SK-N-MC (cell line): Measurements from ENCODE around the gene CEP55.

Source experiments
- DNase-seq: peaks from one replicate; pipeline ENCODE4 v3.0.0-alpha.2; 2011; ENCODE audit warnings: low read depth, low spot score
- H3K27ac ChIP-seq: fragments of 200-600 bp; sonication (generic); 2 replicates; pipeline ENCODE4 v1.5.1; 2016; ENCODE audit warnings: mixed run types
- H3K36me3 ChIP-seq: fragments of 200-600 bp; sonication (generic); 2 replicates; pipeline ENCODE4 v1.6.1; 2017; ENCODE audit warnings: antibody characterized with exemption, low read length, mixed read lengths; ENCODE audit not compliant: insufficient read depth
- H3K4me3 ChIP-seq: fragments of 200-600 bp; sonication (generic); 2 replicates; pipeline ENCODE4 v1.5.1; 2016
- H3K9ac ChIP-seq: fragments of 200-600 bp; sonication (generic); 2 replicates; pipeline ENCODE4 v1.8.0; 2017; ENCODE audit warnings: mixed run types, mixed read lengths; ENCODE audit not compliant: insufficient read length
- H3K9me3 ChIP-seq: fragments of 200-600 bp; sonication (generic); 2 replicates; pipeline ENCODE4 v1.6.1; 2017; ENCODE audit warnings: low read depth, mild to moderate bottlenecking, antibody characterized with exemption, low read length, moderate library complexity, mixed read lengths
- EZH2 ChIP-seq: fragments of 200-600 bp; sonication (generic); IDR thresholded peaks from one replicate; pipeline ENCODE4 v1.6.1; 2017; ENCODE audit warnings: antibody characterized with exemption
- FOXP2 ChIP-seq: optimal IDR thresholded peaks from 2 replicates; pipeline ENCODE3; 2011; ENCODE audit warnings: mild to moderate bottlenecking, moderate library complexity; ENCODE audit not compliant: insufficient read depth; ENCODE audit errors: extremely low read length, control extremely low read depth
- POLR2AphosphoS5 ChIP-seq: IDR thresholded peaks from 2 replicates; pipeline ENCODE4 v1.6.1; 2012; ENCODE audit warnings: mild to moderate bottlenecking, low read depth, low read length, borderline replicate concordance

CEP55 gene

DNA sequence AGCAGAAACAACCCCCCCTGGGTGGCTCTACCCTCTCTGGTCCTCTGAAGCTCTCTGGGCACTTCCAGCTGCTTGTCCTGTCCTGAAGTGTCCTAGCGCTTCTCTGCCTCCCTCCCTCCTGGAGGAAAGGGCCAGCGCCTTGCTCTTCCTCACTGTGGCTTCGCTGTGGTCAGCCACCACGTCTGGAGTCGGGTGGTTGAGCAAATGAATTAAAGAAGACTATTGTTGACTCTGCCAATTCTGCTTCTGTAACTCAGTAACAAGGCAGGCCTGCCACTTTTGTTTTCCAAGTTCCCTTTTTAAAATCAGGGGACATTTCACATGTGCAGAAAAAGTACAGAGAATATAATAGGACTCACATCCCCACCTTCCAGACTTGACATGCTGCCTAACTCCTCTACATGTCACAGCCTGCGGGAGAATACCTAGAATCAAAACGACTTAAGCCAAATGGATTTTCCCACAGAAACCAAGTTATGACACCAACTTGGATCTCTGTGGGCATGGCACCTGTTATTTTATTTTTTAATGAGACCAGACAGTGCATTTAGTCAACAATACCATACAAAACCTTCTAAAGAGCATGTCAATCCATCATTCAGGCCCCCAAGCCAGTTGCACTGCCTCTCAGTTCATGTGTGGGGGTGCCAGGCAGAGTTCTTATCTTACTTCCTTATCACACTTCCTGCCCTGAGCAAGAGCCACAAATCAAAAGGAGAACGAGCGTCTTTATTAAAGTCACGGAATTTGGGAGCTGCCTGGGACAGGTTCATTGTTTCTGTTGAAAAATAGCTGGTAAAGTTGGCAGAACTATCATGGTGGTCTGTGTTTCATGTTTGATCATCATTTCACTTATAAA, 76.9 kb downstream of the CEP55 start:
- H3K36me3 ChIP-seq: no peaks in the 10 kb centered on the region
- no peak overlapping the region for H3K27ac ChIP-seq
- TF ChIP-seq EZH2 (no peak), FOXP2 (no peak), POLR2AphosphoS5 (no peak)
- no peaks in the 10 kb centered on the region for H3K9me3 ChIP-seq
- H3K9ac ChIP-seq: no peak overlapping the region
- DNase-seq: no peak
- no peak overlapping the region for H3K4me3 ChIP-seq

DNA sequence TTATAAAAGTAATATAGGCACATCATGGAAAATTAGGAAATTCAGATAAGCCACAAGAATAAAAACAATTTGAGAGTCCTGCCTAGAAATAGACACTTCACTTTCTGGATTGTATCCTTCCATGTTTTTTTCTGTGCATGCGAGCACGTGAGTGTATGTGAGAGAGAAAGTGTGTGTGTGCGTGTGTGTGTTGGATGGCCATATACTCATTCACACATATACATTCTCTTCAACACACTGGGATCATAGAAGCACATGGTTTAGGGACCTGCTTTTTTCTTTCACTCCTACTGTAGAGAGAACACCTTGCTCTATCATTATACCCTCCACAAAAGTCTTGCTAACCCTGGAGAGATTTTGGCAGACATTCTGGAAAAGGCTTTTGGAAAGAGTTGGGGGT, 77.5 kb downstream of the CEP55 start:
- DNase-seq: no peak
- H3K4me3 ChIP-seq: no peak overlapping the region
- no peak for TF ChIP-seq EZH2
- TF ChIP-seq FOXP2: no peak
- TF ChIP-seq POLR2AphosphoS5: no peak
- H3K9me3 ChIP-seq: no peaks in the 10 kb centered on the region
- H3K9ac ChIP-seq: no peak overlapping the region
- H3K36me3 ChIP-seq: no peaks in the 10 kb centered on the region
- no peak overlapping the region for H3K27ac ChIP-seq

DNA sequence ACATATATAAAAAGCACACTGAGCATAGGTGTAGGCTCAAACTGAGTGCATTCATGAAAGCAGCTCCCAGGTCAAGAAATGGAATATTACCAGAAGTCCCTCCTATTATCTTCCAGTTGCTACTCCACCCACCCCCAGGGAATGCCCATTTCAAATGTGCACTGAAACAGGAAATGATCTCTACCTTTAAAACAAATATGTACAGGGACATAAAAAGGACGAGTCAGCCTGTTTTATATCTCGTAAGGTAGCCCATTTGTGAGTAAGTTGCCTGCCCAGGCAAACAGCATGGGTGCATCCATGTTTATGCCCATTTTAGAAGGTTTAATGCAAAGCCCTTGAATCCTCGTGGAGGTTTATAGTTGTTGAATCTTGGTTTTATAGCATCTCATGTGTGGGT, 80.5 kb downstream of the CEP55 start:
- no peak overlapping the region for H3K27ac ChIP-seq
- H3K9me3 ChIP-seq: no peaks in the 10 kb centered on the region
- no peak overlapping the region for H3K4me3 ChIP-seq
- no peak for TF ChIP-seq FOXP2
- TF ChIP-seq POLR2AphosphoS5: no peak
- TF ChIP-seq EZH2: no peak
- DNase-seq: no peak
- H3K9ac ChIP-seq: no peak overlapping the region
- H3K36me3 ChIP-seq: no peaks in the 10 kb centered on the region

DNA sequence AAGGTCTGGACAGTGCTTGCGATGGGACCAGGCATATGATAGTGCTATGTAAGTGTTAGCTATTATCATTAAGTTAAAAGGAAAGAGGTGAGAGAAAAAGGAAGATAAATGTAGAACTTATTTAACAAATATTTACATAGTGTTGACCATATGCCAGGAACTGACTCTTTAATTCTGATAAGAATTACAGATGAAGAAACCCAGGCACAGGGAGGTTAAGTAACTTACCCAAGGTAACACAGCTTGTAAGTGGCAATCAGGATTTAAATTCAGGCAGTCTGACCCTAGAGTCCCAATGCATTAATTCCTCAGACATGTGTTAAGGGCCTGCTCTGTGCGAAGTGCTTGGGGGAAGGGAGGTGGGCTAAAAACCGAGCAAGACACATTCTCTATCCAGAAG, 81.2 kb downstream of the CEP55 start:
- TF ChIP-seq FOXP2: no peak
- TF ChIP-seq EZH2: no peak
- H3K4me3 ChIP-seq: no peak overlapping the region
- no peaks in the 10 kb centered on the region for H3K36me3 ChIP-seq
- no peak overlapping the region for H3K27ac ChIP-seq
- no peak for DNase-seq
- H3K9ac ChIP-seq: no peak overlapping the region
- no peaks in the 10 kb centered on the region for H3K9me3 ChIP-seq
